ENCODE results near the gene PRPS1. TPM values are rescaled to one million over a fixed set of nuclear protein-coding genes. Genes with fewer than 3 reads are reported as not detected.

The PRPS1 gene
- total and polyA plus RNA-seq, 2 of the 13 experiments (the other 11 are each of a cell fraction or from before 2014, with no cell fraction given), result 33.7 to 54.4 TPM

DNA sequence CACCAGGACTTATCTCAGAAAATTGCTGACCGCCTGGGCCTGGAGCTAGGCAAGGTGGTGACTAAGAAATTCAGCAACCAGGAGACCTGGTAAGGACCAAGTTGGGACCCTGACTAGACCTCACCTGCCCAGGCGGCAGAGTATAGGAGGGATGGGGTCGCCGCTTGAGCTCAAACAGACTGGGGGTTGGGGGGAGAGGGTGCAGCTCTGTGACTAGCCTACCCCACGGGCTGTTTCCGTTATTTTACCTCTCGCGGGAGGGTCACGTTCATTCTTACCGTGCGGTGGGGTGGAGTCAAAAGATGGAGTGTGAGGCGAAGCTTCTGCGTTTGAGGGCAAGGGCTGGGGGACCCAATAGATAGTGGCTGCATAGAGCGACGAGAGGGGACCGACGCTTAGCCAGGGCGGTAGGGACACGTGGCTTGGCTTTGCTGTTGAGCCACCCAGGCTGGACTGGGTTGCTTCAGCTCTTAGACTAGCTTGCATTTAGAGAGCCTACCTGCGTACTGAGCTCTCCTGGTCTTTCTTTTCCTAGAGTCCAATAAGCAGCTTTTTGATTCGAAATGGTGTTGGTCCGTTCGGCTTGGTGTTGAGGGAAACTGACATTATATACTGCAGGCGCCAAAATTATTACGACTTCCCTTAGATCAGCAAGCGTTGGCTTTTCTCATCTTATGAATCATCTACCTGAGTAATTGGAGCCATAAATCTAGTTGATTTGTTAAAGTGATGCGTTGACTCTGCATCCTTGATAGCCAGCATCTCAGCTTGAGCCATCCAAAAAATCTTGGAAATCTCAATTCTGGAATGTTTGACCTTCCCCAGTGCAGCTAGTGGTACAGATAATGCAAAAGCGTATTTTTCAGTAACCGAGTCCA lies 591 bp downstream of the PRPS1 start (continued):
- TF ChIP-seq, protein P1, sequence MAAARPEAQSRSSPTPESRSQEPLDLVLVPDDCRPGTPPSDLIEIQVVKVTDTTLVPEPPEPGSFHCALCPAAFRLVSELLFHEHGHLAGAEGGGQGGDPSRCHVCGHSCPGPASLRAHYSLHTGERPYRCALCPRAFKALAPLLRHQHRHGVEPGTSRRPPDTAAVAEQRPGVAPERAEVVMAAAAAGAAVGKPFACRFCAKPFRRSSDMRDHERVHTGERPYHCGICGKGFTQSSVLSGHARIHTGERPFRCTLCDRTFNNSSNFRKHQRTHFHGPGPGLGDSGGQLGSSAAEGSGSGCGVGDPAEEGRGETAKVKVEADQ (CRISPR knock-in tag; IDR thresholded peaks at IDR 0.05; ENCODE audit: borderline replicate concordance), result no peak
- TF ChIP-seq KMT2A (CRISPR knock-in tag; IDR thresholded peaks at IDR 0.05) (no peak), ZNF557 (CRISPR knock-in tag; IDR thresholded peaks at IDR 0.05) (no peak), TRIM24 (CRISPR knock-in tag; IDR thresholded peaks at IDR 0.05) (no peak), SMAD9 (CRISPR knock-in tag; IDR thresholded peaks at IDR 0.05) (no peak), TCF7 (IDR thresholded peaks at IDR 0.05; ENCODE audit: low read depth) (no peak), NR2C2 (CRISPR knock-in tag; IDR thresholded peaks at IDR 0.05; ENCODE audit: borderline replicate concordance) (no peak), HMGA1 (CRISPR knock-in tag; conservative IDR thresholded peaks at IDR 0.05) (no peak), ZNF530 (CRISPR knock-in tag; IDR thresholded peaks at IDR 0.05; ENCODE audit: low read depth) (no peak), SNAI1 (CRISPR knock-in tag; IDR thresholded peaks at IDR 0.05; ENCODE audit: borderline replicate concordance) (no peak), POLR2A (IDR thresholded peaks at IDR 0.05; ENCODE audit: insufficient read depth in 1 of 2, low read depth in 2 of 2, low read length in 2 of 2) (peak in 1 of 2 experiments; percentile 24; a peak in 1 of 4 replicates), SCMH1 (CRISPR knock-in tag; IDR thresholded peaks at IDR 0.05; ENCODE audit: borderline replicate concordance) (no peak)
- TF ChIP-seq, protein P2, sequence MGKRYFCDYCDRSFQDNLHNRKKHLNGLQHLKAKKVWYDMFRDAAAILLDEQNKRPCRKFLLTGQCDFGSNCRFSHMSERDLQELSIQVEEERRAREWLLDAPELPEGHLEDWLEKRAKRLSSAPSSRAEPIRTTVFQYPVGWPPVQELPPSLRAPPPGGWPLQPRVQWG (CRISPR knock-in tag; IDR thresholded peaks at IDR 0.05; ENCODE audit: borderline replicate concordance, low read depth), result no peak
- TF ChIP-seq, protein P3, sequence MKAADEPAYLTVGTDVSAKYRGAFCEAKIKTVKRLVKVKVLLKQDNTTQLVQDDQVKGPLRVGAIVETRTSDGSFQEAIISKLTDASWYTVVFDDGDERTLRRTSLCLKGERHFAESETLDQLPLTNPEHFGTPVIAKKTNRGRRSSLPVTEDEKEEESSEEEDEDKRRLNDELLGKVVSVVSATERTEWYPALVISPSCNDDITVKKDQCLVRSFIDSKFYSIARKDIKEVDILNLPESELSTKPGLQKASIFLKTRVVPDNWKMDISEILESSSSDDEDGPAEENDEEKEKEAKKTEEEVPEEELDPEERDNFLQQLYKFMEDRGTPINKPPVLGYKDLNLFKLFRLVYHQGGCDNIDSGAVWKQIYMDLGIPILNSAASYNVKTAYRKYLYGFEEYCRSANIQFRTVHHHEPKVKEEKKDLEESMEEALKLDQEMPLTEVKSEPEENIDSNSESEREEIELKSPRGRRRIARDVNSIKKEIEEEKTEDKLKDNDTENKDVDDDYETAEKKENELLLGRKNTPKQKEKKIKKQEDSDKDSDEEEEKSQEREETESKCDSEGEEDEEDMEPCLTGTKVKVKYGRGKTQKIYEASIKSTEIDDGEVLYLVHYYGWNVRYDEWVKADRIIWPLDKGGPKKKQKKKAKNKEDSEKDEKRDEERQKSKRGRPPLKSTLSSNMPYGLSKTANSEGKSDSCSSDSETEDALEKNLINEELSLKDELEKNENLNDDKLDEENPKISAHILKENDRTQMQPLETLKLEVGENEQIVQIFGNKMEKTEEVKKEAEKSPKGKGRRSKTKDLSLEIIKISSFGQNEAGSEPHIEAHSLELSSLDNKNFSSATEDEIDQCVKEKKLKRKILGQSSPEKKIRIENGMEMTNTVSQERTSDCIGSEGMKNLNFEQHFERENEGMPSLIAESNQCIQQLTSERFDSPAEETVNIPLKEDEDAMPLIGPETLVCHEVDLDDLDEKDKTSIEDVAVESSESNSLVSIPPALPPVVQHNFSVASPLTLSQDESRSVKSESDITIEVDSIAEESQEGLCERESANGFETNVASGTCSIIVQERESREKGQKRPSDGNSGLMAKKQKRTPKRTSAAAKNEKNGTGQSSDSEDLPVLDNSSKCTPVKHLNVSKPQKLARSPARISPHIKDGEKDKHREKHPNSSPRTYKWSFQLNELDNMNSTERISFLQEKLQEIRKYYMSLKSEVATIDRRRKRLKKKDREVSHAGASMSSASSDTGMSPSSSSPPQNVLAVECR (CRISPR knock-in tag; IDR thresholded peaks at IDR 0.05; ENCODE audit: borderline replicate concordance), result peak; percentile 26; the same call in 1 of the 2 replicates
- TF ChIP-seq, protein P4, sequence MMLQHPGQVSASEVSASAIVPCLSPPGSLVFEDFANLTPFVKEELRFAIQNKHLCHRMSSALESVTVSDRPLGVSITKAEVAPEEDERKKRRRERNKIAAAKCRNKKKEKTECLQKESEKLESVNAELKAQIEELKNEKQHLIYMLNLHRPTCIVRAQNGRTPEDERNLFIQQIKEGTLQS (CRISPR knock-in tag; IDR thresholded peaks at IDR 0.05), result no peak
- TF ChIP-seq, protein P5, sequence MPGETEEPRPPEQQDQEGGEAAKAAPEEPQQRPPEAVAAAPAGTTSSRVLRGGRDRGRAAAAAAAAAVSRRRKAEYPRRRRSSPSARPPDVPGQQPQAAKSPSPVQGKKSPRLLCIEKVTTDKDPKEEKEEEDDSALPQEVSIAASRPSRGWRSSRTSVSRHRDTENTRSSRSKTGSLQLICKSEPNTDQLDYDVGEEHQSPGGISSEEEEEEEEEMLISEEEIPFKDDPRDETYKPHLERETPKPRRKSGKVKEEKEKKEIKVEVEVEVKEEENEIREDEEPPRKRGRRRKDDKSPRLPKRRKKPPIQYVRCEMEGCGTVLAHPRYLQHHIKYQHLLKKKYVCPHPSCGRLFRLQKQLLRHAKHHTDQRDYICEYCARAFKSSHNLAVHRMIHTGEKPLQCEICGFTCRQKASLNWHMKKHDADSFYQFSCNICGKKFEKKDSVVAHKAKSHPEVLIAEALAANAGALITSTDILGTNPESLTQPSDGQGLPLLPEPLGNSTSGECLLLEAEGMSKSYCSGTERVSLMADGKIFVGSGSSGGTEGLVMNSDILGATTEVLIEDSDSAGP (CRISPR knock-in tag; IDR thresholded peaks at IDR 0.05; ENCODE audit: borderline replicate concordance), result 0 out of 2 replicates have a peak, but pooled peaks have one; percentile 20

All from HepG2 (cell line).